IMR-90 (cell line): ENCODE data around the gene COL5A1.

Source experiments
- CEBPB ChIP-seq: IDR thresholded peaks from 2 replicates; pipeline ENCODE4 v1.6.1; 2012; ENCODE audit warnings: low read depth, low read length, improper control_type of control experiment
- CTCF ChIP-seq: conservative IDR thresholded peaks from 2 replicates; pipeline ENCODE4 v1.5.1; 2012; ENCODE audit warnings: mild to moderate bottlenecking, low read depth, low read length, improper control_type of control experiment
- FOS ChIP-seq: fragments of 150-350 bp; IDR thresholded peaks from 2 replicates; pipeline ENCODE4 v1.6.1; 2016; ENCODE audit warnings: low read depth, low read length
- MAZ ChIP-seq: IDR thresholded peaks from 2 replicates; pipeline ENCODE4 v1.6.1; 2012; ENCODE audit warnings: low read depth, mild to moderate bottlenecking, low read length, improper control_type of control experiment, moderate library complexity, borderline replicate concordance
- POLR2A ChIP-seq: IDR thresholded peaks from 2 replicates; pipeline ENCODE4 v1.6.1; 2012; ENCODE audit warnings: mild to moderate bottlenecking, low read depth, low read length
- RFX5 ChIP-seq: IDR thresholded peaks from 2 replicates; pipeline ENCODE4 v1.8.0; 2012; ENCODE audit warnings: low read depth, mild to moderate bottlenecking, low read length, moderate library complexity
- SMC3 ChIP-seq: fragments of 150-350 bp; IDR thresholded peaks from 2 replicates; pipeline ENCODE4 v1.6.1; 2016; ENCODE audit warnings: low read depth, mild to moderate bottlenecking, antibody characterized with exemption, low read length, moderate library complexity

- TF ChIP-seq CEBPB = no peak
- TF ChIP-seq CTCF = no peak
- TF ChIP-seq POLR2A = no peak
- no peak for TF ChIP-seq SMC3
- TF ChIP-seq FOS = no peak
- TF ChIP-seq RFX5 = no peak
- TF ChIP-seq MAZ = no peak
These were observed 167.7 kb downstream of the COL5A1 start for GRCh38 chr9:134809292-134809691.
